Vagina (tissue), 2 donors: ENCODE results near the gene USP53. TPM values are rescaled to one million over a fixed set of nuclear protein-coding genes. Genes with fewer than 3 reads are reported as not detected.
"Not testable (repeated sequence)": the region's sequence is repeated elsewhere in the genome, so short reads cannot be mapped to it uniquely, and the experiment has no call there.

ENCODE experiments used
- DNase-seq, 2 donors: peaks; one replicate each; pipeline ENCODE4 v3.0.0-alpha.2; 2017; ENCODE audit errors: extremely low spot score in 2 of 2
- H3K27ac ChIP-seq: fragments of 200-600 bp; sonication (generic); one replicate; pipeline ENCODE4 v1.5.1; 2019
- H3K27me3 ChIP-seq: fragments of 200-600 bp; sonication (generic); one replicate; pipeline ENCODE4 v1.5.1; 2019
- H3K36me3 ChIP-seq, 2 donors: fragments of 200-600 bp; sonication (generic); one replicate each; pipeline ENCODE4 v1.5.1; 2017 to 2019
- H3K4me1 ChIP-seq: fragments of 200-600 bp; sonication (generic); one replicate; pipeline ENCODE4 v1.5.1; 2019
- H3K4me3 ChIP-seq, 2 donors: fragments of 200-600 bp; sonication (generic); 1 replicate in 1 of 2; 2 replicates in 1 of 2; pipeline ENCODE4 v1.5.1; 2016 to 2019
- H3K9me3 ChIP-seq: fragments of 200-600 bp; sonication (generic); one replicate; pipeline ENCODE4 v1.5.1; 2019
- POLR2A ChIP-seq, 2 donors: fragments of 450-650 bp; IDR thresholded peaks; one replicate each; pipeline ENCODE4 v1.6.1; 2017; ENCODE audit warnings: antibody characterized with exemption in 2 of 2, mild to moderate bottlenecking in 2 of 2, moderate library complexity in 2 of 2
- POLR2AphosphoS5 ChIP-seq, 2 donors: sonication (generic); formaldehyde crosslinking; IDR thresholded peaks; one replicate each; pipeline ENCODE4 v1.9.0; 2017; ENCODE audit warnings: antibody characterized with exemption in 2 of 2, mild to moderate bottlenecking in 2 of 2, low read depth in 1 of 2; ENCODE audit not compliant: insufficient read depth in 1 of 2
- intact Hi-C: fragments of 100-400 bp; cut with DNase I; formaldehyde crosslinking; loops from one replicate; pipeline ENCODE4 v1.15.1; 2023
- total RNA-seq: library from RNA; depleted of rRNA; stranded (reverse); fragments of >200 nt; gene quantifications from one replicate; pipeline ENCODE4 v1.2.3, GENCODE V29; 2016
- TF ChIP-seq, protein P1 (sequence below), 3 experiments: fragments of 450-650 bp in 2 of 3; fragments of 200-600 bp in 1 of 3; sonication (generic) in 1 of 3; IDR thresholded peaks; one replicate each; pipeline ENCODE4 v1.5.1; 2017 to 2019; ENCODE audit warnings: antibody characterized with exemption in 3 of 3, mild to moderate bottlenecking in 2 of 3, moderate library complexity in 2 of 3

The USP53 gene
- total RNA-seq, 1 donor from 2014 or later, result 53.5 TPM

DNA sequence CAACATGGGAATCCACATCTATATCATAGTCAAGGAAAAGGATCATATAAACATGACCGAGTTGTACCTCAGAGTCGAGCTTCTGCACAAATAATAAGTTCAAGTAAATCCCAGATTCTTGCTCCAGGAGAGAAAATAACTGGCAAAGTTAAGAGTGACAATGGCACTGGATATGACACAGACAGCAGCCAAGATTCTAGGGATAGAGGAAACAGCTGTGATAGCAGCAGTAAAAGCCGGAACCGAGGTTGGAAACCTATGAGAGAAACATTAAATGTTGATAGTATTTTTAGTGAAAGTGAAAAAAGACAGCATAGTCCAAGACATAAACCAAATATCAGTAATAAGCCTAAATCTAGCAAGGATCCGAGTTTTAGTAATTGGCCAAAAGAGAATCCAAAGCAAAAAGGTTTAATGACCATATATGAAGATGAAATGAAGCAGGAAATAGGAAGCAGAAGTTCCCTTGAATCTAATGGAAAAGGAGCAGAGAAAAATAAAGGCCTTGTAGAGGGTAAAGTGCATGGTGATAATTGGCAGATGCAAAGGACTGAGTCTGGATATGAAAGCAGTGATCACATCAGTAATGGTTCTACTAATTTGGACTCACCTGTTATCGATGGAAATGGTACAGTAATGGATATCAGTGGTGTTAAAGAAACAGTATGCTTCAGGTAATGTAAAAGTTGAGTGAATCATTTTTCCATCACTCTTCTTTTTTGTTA is 59.0 kb downstream of the USP53 start:
- Histone ChIP-seq H3K4me3 (no peak overlapping the region), H3K36me3 (peaks cover 0 to 35% of the 10 kb centered on the region in 2 donors), H3K27ac (no peak overlapping the region), H3K27me3 (no peaks in the 10 kb centered on the region), H3K9me3 (no peaks in the 10 kb centered on the region), H3K4me1 (no peaks in the 10 kb centered on the region)
- intact Hi-C loops, result no loop called here
- no peak for TF ChIP-seq POLR2A (IDR thresholded peaks at IDR 0.05)
- no peak for TF ChIP-seq POLR2AphosphoS5 (IDR thresholded peaks at IDR 0.05; ENCODE audit: insufficient read depth in 1 of 2, low read depth in 1 of 2)
- TF ChIP-seq, protein P1, sequence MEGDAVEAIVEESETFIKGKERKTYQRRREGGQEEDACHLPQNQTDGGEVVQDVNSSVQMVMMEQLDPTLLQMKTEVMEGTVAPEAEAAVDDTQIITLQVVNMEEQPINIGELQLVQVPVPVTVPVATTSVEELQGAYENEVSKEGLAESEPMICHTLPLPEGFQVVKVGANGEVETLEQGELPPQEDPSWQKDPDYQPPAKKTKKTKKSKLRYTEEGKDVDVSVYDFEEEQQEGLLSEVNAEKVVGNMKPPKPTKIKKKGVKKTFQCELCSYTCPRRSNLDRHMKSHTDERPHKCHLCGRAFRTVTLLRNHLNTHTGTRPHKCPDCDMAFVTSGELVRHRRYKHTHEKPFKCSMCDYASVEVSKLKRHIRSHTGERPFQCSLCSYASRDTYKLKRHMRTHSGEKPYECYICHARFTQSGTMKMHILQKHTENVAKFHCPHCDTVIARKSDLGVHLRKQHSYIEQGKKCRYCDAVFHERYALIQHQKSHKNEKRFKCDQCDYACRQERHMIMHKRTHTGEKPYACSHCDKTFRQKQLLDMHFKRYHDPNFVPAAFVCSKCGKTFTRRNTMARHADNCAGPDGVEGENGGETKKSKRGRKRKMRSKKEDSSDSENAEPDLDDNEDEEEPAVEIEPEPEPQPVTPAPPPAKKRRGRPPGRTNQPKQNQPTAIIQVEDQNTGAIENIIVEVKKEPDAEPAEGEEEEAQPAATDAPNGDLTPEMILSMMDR (IDR thresholded peaks at IDR 0.05), result no peak
- no peak for DNase-seq

DNA sequence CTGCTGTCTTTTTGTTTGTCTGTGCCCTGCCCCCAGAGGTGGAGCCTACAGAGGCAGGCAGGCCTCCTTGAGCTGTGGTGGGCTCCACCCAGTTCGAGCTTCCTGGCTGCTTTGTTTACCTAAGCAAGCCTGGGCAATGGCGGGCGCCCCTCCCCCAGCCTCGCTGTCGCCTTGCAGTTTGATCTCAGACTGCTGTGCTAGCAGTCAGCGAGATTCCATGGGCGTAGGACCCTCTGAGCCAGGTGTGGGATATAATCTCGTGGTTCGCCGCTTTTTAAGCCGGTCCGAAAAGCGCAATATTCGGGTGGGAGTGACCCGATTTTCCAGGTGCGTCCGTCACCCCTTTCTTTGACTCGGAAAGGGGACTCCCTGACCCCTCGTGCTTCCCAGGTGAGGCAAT is 67.0 kb downstream of the USP53 start:
- H3K27ac ChIP-seq, intact Hi-C loops, DNase-seq, H3K27me3 ChIP-seq, H3K4me3 ChIP-seq, H3K9me3 ChIP-seq, H3K36me3 ChIP-seq, H3K4me1 ChIP-seq: not testable (repeated sequence)

DNA sequence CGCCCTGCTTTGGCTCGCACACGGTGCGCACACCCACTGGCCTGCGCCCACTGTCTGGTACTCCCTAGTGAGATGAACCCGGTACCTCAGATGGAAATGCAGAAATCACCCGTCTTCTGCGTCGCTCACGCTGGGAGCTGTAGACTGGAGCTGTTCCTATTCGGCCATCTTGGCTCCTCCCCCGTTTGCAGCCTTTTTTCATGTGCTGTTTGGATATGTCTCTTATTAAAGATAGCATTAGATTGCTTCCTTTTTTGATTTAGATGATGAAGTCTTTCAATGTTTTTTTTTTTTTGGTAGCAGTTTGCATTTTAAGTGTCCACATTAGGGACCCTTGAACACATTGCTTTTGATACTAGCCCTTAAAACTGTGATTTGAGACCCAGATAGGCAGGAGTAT is 67.4 kb downstream of the USP53 start:
- H3K27ac ChIP-seq, H3K36me3 ChIP-seq, DNase-seq, H3K9me3 ChIP-seq, H3K4me1 ChIP-seq, H3K27me3 ChIP-seq, H3K4me3 ChIP-seq: not testable (repeated sequence)
- intact Hi-C loops, result loop anchor here (10.0 kb wide), 2 partner anchors 65 to 535 kb away; partner anchors contain the start of gene USP53

DNA sequence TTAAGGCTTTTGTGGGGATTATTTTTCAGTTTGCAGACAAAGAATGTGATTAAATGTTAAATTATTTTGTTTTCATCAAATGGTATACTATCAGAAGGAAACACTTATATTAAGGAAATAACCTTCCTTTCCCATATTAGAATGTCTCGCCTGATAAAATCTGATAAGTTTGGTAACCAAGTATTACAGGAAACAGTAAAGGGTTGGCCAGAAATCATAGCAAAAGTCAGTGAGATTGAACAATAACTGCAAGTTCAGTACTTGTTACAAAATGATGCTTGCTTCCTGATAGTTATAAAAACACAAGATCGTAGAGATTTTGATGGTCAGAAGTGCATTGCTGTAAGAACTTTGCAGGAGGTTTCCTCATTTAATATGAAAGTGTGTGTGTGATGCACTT is 68.9 kb downstream of the USP53 start:
- peaks cover 15% of the 10 kb centered on the region for H3K4me1 ChIP-seq

DNA sequence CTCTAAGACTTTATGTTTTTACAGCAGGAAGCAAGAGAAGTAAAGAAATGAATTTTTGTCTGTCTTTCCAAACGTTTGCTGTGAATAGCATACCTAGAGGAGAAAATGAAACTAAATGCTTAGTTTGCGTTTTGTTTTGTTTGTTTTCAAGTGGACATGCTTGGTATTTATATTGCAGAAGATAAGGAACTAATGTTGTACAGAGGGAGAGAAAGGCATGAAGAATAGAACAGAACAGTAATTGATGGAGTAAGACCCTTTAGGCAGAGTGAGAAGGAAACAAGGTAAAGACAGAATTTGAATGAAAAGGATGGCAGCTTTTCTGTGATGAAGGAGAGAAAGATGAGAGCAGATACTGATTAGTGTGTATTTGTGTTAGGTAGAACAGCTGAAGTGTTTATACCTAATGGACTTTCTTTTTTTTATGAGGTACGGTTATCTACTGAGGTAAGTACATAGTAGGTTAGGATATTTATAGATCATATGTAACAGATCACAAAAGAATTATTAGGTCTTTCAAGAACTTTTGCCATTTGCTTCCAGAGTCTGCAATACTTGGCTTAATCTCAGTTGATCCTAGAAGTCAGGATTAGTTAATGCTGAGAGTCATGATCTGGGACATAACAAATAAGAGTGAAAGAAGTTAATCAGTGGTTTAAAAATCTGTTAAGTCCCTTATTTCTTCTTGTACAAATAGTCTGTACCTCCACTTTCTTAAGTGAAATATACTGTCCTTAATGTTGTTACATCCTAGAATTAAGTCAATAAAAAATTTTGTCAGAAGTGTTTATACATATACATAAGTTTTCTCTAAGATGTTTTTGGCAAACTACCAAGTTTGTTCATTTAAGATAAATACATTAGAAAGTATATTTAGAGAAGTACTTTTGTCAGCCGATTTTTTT is 72.6 kb downstream of the USP53 start:
- Histone ChIP-seq H3K27me3 (no peaks in the 10 kb centered on the region), H3K27ac (peak overlapping the region; percentile 55), H3K4me1 (peaks cover 15% of the 10 kb centered on the region), H3K4me3 (no peak overlapping the region), H3K36me3 (no peaks in the 10 kb centered on the region), H3K9me3 (no peaks in the 10 kb centered on the region)
- TF ChIP-seq, protein P1 (IDR thresholded peaks at IDR 0.05), result no peak
- TF ChIP-seq POLR2AphosphoS5 (IDR thresholded peaks at IDR 0.05; ENCODE audit: insufficient read depth in 1 of 2, low read depth in 1 of 2), result no peak
- DNase-seq, result no peak
- intact Hi-C loops, result loop anchor here (5.0 to 10.0 kb wide), 3 partner anchors 70 to 540 kb away; partner anchors contain the start of gene USP53

More for the DNA sequence above, 68.9 kb downstream of the USP53 start:
- Histone ChIP-seq H3K27ac (no peak overlapping the region), H3K4me3 (no peak overlapping the region), H3K36me3 (no peaks in the 10 kb centered on the region), H3K27me3 (no peaks in the 10 kb centered on the region), H3K9me3 (no peaks in the 10 kb centered on the region)
- TF ChIP-seq, protein P1 (IDR thresholded peaks at IDR 0.05), result no peak
- TF ChIP-seq POLR2AphosphoS5 (IDR thresholded peaks at IDR 0.05; ENCODE audit: insufficient read depth in 1 of 2, low read depth in 1 of 2), result no peak
- no peak for TF ChIP-seq POLR2A (IDR thresholded peaks at IDR 0.05)
- no peak for DNase-seq
- intact Hi-C loops, result loop anchor here (10.0 kb wide), 2 partner anchors 67 to 537 kb away; partner anchors contain the start of gene USP53
